Activated CD8-positive, alpha-beta T cell treated with anti-CD3 and anti-CD28 coated beads for 36 hours (primary cell): Measurements from ENCODE around the gene DHRS3. TPM values are rescaled to one million over a fixed set of nuclear protein-coding genes. Genes with fewer than 3 reads are reported as not detected.
"Not testable (repeated sequence)": the region's sequence is repeated elsewhere in the genome, so short reads cannot be mapped to it uniquely, and the experiment has no call there.

Source experiments
- ATAC-seq: fragments of 200-7000 bp; cut with Tn5 transposase; one replicate; pipeline ENCODE4 v1.10.0; 2021; ENCODE audit warnings: mild to moderate bottlenecking, moderate library complexity
- CTCF ChIA-PET: fragments of 350-600 bp; sonication (Branson Sonifier 250); formaldehyde crosslinking; loops from one replicate; lab custom pipeline; 2021; ENCODE audit warnings: antibody characterized with exemption; lab: Charles Lee
- POLR2A ChIA-PET: fragments of 350-600 bp; sonication (Branson Sonifier 250); formaldehyde crosslinking; loops from one replicate; lab custom pipeline; 2021; ENCODE audit warnings: antibody characterized with exemption; lab: Charles Lee
- DNase-seq: peaks from one replicate; pipeline ENCODE4 v3.0.0-alpha.2; 2020
- H3K27ac Mint-ChIP-seq: one replicate; pipeline ENCODE4 v1.8.0; 2021; ENCODE audit warnings: mild to moderate bottlenecking, mixed read lengths
- H3K27me3 Mint-ChIP-seq: one replicate; pipeline ENCODE4 v1.8.0; 2021; ENCODE audit warnings: mixed read lengths
- H3K36me3 Mint-ChIP-seq: one replicate; pipeline ENCODE4 v1.8.0; 2021; ENCODE audit warnings: low read depth, mixed read lengths
- H3K4me1 Mint-ChIP-seq: one replicate; pipeline ENCODE4 v1.8.0; 2021; ENCODE audit warnings: low read depth, mixed read lengths
- H3K4me3 Mint-ChIP-seq: one replicate; pipeline ENCODE4 v1.8.0; 2021; ENCODE audit warnings: mild to moderate bottlenecking, moderate library complexity, mixed read lengths
- H3K9me3 Mint-ChIP-seq: one replicate; pipeline ENCODE4 v1.8.0; 2021; ENCODE audit warnings: mixed read lengths
- intact Hi-C: fragments of 100-400 bp; cut with micrococcal nuclease; formaldehyde crosslinking; loops from one replicate; pipeline ENCODE4 v1.10.0; 2022
- total RNA-seq, 2 experiments: library from RNA; stranded (reverse); gene quantifications; one replicate each; pipeline ENCODE4 v1.2.3, GENCODE V29; 2021
- TF ChIP-seq, protein P1 (sequence below): fragments of 200-600 bp; IDR thresholded peaks from one replicate; pipeline ENCODE4 v1.8.0; 2022; ENCODE audit warnings: antibody characterized with exemption, mild to moderate bottlenecking

Gene DHRS3
- total RNA-seq, 2 experiments from 2014 or later = 129 to 135 TPM

DNA sequence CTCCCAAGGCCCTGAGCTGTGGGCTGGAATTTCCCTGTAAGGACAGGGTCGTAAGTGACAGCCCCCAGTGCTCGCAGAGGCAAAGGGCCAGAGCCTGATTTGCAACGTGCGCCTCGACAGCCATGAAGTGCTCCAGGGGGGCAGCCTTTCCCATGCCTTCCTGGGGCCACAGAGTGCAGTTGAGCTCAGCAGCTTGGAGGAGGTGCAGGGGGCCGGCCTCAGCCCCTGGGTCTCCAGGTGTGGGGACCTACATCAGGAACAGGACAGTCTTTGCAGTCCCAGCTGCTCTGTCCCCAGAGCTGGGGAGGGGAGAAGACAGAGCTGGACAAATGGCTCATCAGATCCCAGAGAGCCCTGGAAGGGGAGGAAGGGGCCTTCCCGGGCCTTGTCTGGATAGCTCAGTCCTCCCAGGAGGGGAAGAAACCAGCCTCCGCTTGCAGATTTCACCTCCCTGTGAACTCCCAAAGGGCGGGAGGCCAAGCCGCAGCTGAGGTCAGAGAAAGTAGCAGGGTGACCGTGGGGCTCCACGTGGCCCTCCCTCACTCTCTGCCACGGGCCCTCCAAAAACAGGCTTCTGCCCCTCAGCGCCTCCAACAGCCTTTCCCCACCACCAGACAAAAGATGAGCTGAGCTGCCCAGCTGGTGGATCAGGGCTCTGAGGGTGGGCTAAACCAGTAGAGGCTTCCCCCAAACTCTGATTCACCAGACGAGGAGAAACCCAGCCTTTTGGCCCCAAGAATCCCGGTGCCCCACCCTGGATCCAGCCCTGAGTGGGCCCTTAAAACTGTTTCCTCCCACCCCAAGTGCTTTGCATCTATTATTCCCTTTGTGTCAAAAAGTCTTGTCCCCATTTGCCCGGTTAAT lies 76.5 kb downstream of the DHRS3 start:
- ATAC-seq = no peak
- H3K9me3 Mint-ChIP-seq = peaks cover 3% of the 10 kb centered on the region
- no peak overlapping the region for H3K27ac Mint-ChIP-seq
- H3K36me3 Mint-ChIP-seq = peaks cover 8% of the 10 kb centered on the region
- H3K4me1 Mint-ChIP-seq = peaks cover 10% of the 10 kb centered on the region
- ChIA-PET POLR2A (interaction anchor here (0.8 to 1.7 kb wide), 4 partner anchors 30 to 124 kb away, joined by 3 to 5 read pairs (median 4); no protein-coding TSS in a partner anchor), CTCF (interaction anchor here (1.0 kb wide), 1 partner anchor 60 kb away, joined by 3 read pairs; no protein-coding TSS in a partner anchor)
- no peak overlapping the region for H3K4me3 Mint-ChIP-seq
- no peak for DNase-seq
- H3K27me3 Mint-ChIP-seq = peaks cover 3% of the 10 kb centered on the region
- intact Hi-C loops = no loop called here
- TF ChIP-seq, protein P1, sequence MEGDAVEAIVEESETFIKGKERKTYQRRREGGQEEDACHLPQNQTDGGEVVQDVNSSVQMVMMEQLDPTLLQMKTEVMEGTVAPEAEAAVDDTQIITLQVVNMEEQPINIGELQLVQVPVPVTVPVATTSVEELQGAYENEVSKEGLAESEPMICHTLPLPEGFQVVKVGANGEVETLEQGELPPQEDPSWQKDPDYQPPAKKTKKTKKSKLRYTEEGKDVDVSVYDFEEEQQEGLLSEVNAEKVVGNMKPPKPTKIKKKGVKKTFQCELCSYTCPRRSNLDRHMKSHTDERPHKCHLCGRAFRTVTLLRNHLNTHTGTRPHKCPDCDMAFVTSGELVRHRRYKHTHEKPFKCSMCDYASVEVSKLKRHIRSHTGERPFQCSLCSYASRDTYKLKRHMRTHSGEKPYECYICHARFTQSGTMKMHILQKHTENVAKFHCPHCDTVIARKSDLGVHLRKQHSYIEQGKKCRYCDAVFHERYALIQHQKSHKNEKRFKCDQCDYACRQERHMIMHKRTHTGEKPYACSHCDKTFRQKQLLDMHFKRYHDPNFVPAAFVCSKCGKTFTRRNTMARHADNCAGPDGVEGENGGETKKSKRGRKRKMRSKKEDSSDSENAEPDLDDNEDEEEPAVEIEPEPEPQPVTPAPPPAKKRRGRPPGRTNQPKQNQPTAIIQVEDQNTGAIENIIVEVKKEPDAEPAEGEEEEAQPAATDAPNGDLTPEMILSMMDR = no peak

DNA sequence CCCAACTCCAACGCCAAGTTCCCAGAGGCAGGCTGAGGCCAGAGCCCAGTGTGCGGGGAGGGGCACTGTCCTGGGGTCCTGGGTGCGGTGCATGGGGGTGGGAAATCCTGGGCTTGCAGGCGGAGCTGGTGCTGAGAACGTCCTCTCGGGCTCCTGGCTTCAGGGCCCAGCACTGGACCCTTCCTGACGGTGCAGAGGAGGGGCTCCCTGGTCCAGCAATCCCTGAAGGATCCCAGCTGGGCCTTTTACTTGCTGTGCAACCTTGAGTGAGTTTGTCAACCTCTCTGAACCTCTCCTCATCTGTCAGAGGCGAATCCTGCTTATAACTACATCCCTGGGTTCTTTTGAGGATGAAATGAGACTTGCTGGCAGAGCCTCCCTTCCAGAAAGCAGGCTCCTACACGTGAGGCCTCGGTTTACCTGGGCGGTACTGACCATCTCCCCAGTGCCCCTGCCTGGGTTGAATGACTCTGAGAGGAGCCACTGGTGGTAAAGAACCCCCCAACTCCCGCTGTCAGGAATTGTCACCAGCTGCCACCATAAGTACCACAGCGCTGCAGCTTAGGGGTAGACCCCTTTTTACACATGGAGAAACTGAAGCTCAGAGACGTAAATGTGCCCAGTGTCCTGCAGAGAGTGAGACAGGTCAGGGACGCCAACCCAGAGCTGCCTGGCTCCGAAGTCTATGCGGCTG lies 77.3 kb downstream of the DHRS3 start:
- intact Hi-C loops = no loop called here
- no peak for ATAC-seq
- peaks cover 3% of the 10 kb centered on the region for H3K27me3 Mint-ChIP-seq
- peaks cover 7% of the 10 kb centered on the region for H3K9me3 Mint-ChIP-seq
- no peak overlapping the region for H3K27ac Mint-ChIP-seq
- POLR2A ChIA-PET = interaction anchor here (0.6 to 1.7 kb wide), 4 partner anchors 54 to 76 kb away, joined by 3 to 5 read pairs (median 4); no protein-coding TSS in a partner anchor
- peaks cover 14% of the 10 kb centered on the region for H3K4me1 Mint-ChIP-seq
- DNase-seq = no peak
- peaks cover 14% of the 10 kb centered on the region for H3K36me3 Mint-ChIP-seq
- TF ChIP-seq, protein P1 = no peak
- CTCF ChIA-PET = no interaction called here
- H3K4me3 Mint-ChIP-seq = no peak overlapping the region

DNA sequence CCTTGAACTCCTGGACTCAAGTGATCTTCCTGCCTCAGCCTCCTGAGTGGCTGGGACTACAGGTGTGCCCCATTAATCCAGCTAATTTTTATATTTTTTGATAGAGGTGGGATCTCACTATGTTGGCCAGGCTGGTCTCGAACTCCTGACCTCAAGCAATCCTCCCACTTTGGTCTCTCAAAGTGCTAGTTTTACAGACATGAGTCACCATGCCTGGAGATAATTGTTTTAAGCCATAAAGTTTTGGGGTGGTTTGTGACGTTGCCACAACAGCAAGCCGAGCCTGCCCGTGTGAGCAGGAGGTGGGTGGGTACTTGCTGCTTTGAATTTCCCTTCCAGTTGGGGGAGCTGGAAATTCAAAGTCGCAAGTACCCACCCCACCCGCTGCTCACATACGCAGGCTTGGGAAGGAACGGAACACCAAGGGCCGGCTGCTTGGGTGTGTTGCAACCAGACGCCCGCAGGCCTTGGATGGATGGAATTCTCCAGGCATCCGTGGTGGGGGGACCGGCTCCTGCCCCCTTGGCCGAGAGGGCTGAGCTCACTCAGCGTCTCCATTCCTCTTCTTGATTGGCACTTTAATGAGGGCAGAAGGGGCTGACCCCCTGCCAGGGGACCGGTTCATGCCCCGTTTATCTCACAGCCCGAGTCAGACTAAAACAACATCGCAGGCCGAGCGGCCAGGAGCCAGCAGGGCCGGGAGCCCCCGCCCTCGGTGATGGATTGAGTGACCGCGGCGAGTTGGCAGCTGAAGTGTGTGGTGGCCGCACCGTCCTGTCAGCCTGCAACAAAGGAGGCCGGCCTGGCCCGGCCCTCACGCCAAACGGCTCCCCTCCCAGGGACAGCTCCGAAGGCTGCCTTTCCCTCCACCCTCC lies 78.1 kb downstream of the DHRS3 start:
- peaks cover 2% of the 10 kb centered on the region for H3K27me3 Mint-ChIP-seq
- CTCF ChIA-PET = no interaction called here
- H3K4me3 Mint-ChIP-seq = no peak overlapping the region
- intact Hi-C loops = no loop called here
- peaks cover 18% of the 10 kb centered on the region for H3K36me3 Mint-ChIP-seq
- POLR2A ChIA-PET = interaction anchor here (0.6 to 0.8 kb wide), 3 partner anchors 55 to 112 kb away, joined by 3 to 5 read pairs (median 3); no protein-coding TSS in a partner anchor
- H3K4me1 Mint-ChIP-seq = peaks cover 12% of the 10 kb centered on the region
- H3K9me3 Mint-ChIP-seq = peaks cover 9% of the 10 kb centered on the region
- ATAC-seq (no peak), DNase-seq (no peak)
- TF ChIP-seq, protein P1 = no peak
- H3K27ac Mint-ChIP-seq = no peak overlapping the region

DNA sequence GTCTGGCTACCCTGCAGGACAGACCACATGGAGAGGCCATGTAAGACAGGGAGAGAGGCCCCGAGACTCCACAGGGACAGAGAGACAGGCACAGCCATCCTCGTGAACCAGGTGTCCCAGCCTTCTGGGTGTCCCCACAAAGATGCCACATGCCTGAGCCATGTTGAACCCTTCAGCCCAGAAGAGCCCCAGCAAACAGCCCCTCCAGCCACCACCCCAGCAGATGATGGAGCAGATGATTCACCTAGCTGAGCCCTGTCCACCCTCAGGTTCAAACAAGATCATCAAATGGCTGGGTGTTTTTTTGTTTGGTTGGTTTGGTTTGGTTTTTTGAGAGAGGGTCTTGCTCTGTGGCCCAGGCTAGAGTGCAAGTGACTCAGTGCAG lies 78.7 kb downstream of the DHRS3 start:
- H3K9me3 Mint-ChIP-seq = peaks cover 9% of the 10 kb centered on the region
- ChIA-PET POLR2A (no interaction called here), CTCF (no interaction called here)
- H3K4me1 Mint-ChIP-seq = peaks cover 7% of the 10 kb centered on the region
- ATAC-seq = no peak
- no peak overlapping the region for H3K4me3 Mint-ChIP-seq
- intact Hi-C loops = no loop called here
- H3K27me3 Mint-ChIP-seq = peaks cover 2% of the 10 kb centered on the region
- TF ChIP-seq, protein P1 = no peak
- DNase-seq = no peak
- peaks cover 18% of the 10 kb centered on the region for H3K36me3 Mint-ChIP-seq
- H3K27ac Mint-ChIP-seq = no peak overlapping the region

DNA sequence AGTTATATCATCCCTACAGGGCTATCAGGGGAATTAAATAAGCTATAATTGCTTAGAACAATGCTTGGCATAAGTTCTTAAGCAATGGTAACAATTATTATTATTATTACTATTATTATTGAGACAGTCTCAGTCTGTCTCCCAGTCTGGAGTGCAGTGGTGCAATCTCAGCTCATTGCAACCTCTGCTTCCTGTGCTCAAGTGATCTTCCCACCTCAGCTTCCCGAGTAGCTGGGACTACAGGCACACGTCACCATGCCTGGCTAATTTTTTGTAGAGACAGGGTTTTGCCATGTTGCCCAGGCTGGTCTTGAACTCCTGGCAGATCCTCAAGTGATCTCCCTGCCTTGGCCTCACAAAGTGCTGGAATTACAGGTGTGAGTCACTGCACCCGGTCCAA lies 79.5 kb downstream of the DHRS3 start:
- H3K27ac Mint-ChIP-seq, intact Hi-C loops, DNase-seq, ATAC-seq, H3K27me3 Mint-ChIP-seq, CTCF ChIA-PET, H3K9me3 Mint-ChIP-seq, H3K4me3 Mint-ChIP-seq, H3K4me1 Mint-ChIP-seq: not testable (repeated sequence)
- POLR2A ChIA-PET = interaction anchor here (1.5 kb wide), 1 partner anchor 56 kb away, joined by 3 read pairs; no protein-coding TSS in a partner anchor
- peaks cover 18% of the 10 kb centered on the region for H3K36me3 Mint-ChIP-seq
